Keratinocyte (primary cell): Measurements from ENCODE around the gene TTYH2. TPM values are rescaled to one million over a fixed set of nuclear protein-coding genes. Genes with fewer than 3 reads are reported as not detected.

Experiments
- DNase-seq: peaks from one replicate; pipeline ENCODE4 v3.0.0-alpha.2; 2011; ENCODE audit warnings: low read depth, missing footprints, low spot score
- FAIRE-seq: peaks from 2 replicates; lab custom pipeline; 2011; peaks lifted over from hg19 to GRCh38; lab: Jason Lieb, UNC
- H2AFZ ChIP-seq: 2 replicates; pipeline ENCODE4 v1.6.0; 2012; ENCODE audit warnings: low read length, control low read depth, inconsistent platforms; ENCODE audit not compliant: control insufficient read depth
- H3K27ac ChIP-seq: 2 replicates; pipeline ENCODE4 v1.5.1; 2011; ENCODE audit warnings: low read length; ENCODE audit not compliant: control insufficient read depth, insufficient read depth
- H3K27me3 ChIP-seq: 3 replicates; pipeline ENCODE4 v1.6.0; 2011; ENCODE audit warnings: low read length; ENCODE audit not compliant: control insufficient read depth, insufficient read depth; ENCODE audit errors: extremely low read depth
- H3K36me3 ChIP-seq, 2 experiments: 2 replicates in 1 of 2; 3 replicates in 1 of 2; pipeline ENCODE4 v1.5.1; 2011; ENCODE audit warnings: low read length in 2 of 2, mild to moderate bottlenecking in 1 of 2; ENCODE audit not compliant: control insufficient read depth in 2 of 2, insufficient read depth in 2 of 2; ENCODE audit errors: extremely low read depth in 1 of 2
- H3K4me1 ChIP-seq: 3 replicates; pipeline ENCODE4 v1.5.1; 2011; ENCODE audit warnings: low read length; ENCODE audit not compliant: control insufficient read depth, insufficient read depth; ENCODE audit errors: extremely low read depth
- H3K4me2 ChIP-seq: 3 replicates; pipeline ENCODE4 v1.6.0; 2011; ENCODE audit warnings: low read depth, low read length; ENCODE audit not compliant: control insufficient read depth, insufficient read depth; ENCODE audit errors: extremely low read depth
- H3K4me3 ChIP-seq, 3 experiments: fragments of 200-600 bp in 1 of 3; sonication (generic) in 1 of 3; 2 replicates in 2 of 3; 3 replicates in 1 of 3; pipeline ENCODE4 v1.5.1; 2011 to 2016; ENCODE audit warnings: low read length in 3 of 3, mild to moderate bottlenecking in 3 of 3, control low read depth in 2 of 3, inconsistent platforms in 1 of 3, low read depth in 1 of 3, mixed read lengths in 1 of 3, mixed run types in 1 of 3, moderate library complexity in 1 of 3; ENCODE audit not compliant: control insufficient read depth in 2 of 3, insufficient read depth in 2 of 3; ENCODE audit errors: extremely low read depth in 1 of 3
- H3K79me2 ChIP-seq: 2 replicates; pipeline ENCODE4 v1.6.0; 2012; ENCODE audit warnings: low read length; ENCODE audit not compliant: control insufficient read depth, insufficient read depth
- H3K9ac ChIP-seq: 3 replicates; pipeline ENCODE4 v1.6.0; 2011; ENCODE audit warnings: low read length; ENCODE audit not compliant: control insufficient read depth, insufficient read depth; ENCODE audit errors: extremely low read depth
- H3K9me1 ChIP-seq: 3 replicates; pipeline ENCODE4 v1.6.0; 2011; ENCODE audit warnings: low read length; ENCODE audit not compliant: control insufficient read depth, insufficient read depth; ENCODE audit errors: extremely low read depth
- H3K9me3 ChIP-seq: 2 replicates; pipeline ENCODE4 v1.5.1; 2012; ENCODE audit warnings: low read depth, low read length; ENCODE audit not compliant: control insufficient read depth
- H4K20me1 ChIP-seq: 3 replicates; pipeline ENCODE4 v1.6.0; 2011; ENCODE audit warnings: low read length; ENCODE audit not compliant: control insufficient read depth, insufficient read depth; ENCODE audit errors: extremely low read depth
- EZH2 ChIP-seq: IDR thresholded peaks from one replicate; pipeline ENCODE4 v1.6.1; 2012; ENCODE audit warnings: inconsistent platforms, mild to moderate bottlenecking, low read length, moderate library complexity
- dilution Hi-C: fragments of 300-500 bp; cut with MboI; formaldehyde crosslinking; loops from one replicate; pipeline ENCODE4 v1.7.0; 2020; ENCODE audit warnings: low sequenced_read_pairs; ENCODE audit not compliant: extremely low pct_ligation_motif_present
- polyA plus RNA-seq, 5 experiments: library from polyadenylated mRNA; depleted of rRNA in 3 of 5; stranded (reverse) in 3 of 5; stranded (forward) in 1 of 5; unstranded in 1 of 5; fragments of >200 nt; gene quantifications; 1 replicate in 1 of 5; 2 replicates in 3 of 5; 3 replicates in 1 of 5; pipeline versions ENCODE4 v1.2.1 to v1.2.3, GENCODE V29; 2011 to 2012; ENCODE audit warnings: missing spikeins in 2 of 5, low read depth in 1 of 5, low replicate concordance in 1 of 5
- TF ChIP-seq, protein P1 (sequence below), 3 experiments: IDR thresholded peaks in 1 of 3; conservative IDR thresholded peaks in 1 of 3; optimal IDR thresholded peaks in 1 of 3; 2 replicates in 2 of 3; 3 replicates in 1 of 3; pipeline versions ENCODE3 to v1.5.1; 2011; ENCODE audit warnings: low read length in 3 of 3, mild to moderate bottlenecking in 3 of 3, moderate library complexity in 2 of 3, control low read depth in 1 of 3, inconsistent platforms in 1 of 3; ENCODE audit not compliant: insufficient read depth in 2 of 3; ENCODE audit errors: extremely low read depth in 1 of 3

Gene TTYH2
- polyA plus RNA-seq, 1 donor (not counting 4 experiments of a cell fraction or from before 2014, with no cell fraction given): 3.7 TPM

DNA sequence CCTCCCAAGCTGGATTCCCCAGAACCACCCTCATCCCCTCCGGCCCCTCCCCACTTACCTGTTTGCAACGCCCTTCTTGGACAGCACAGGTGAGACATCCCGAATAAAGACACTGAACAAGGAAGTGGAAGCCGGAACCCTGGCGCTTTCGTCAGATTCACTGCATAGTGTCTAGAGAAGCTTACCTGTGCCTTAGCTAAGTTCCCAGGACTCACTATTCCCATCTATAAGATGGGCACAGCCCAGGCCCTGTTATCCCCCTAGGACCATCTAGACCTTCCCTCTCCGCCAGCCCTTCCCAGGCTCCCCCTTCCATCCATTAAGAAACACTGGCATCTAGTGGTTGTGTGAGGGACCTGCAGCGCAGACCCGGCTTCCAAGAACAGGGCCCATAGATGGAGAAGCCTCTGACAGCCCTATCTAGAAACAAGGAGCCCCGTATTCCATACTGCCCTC is 36.8 kb upstream of the TTYH2 start:
- Histone ChIP-seq H2AFZ (no peak overlapping the region), H3K27me3 (peaks cover 5% of the 10 kb centered on the region), H4K20me1 (no peaks in the 10 kb centered on the region), H3K4me2 (no peak overlapping the region), H3K27ac (no peak overlapping the region), H3K4me3 (no peak overlapping the region), H3K36me3 (no peaks in the 10 kb centered on the region), H3K9ac (no peak overlapping the region), H3K4me1 (no peaks in the 10 kb centered on the region), H3K9me1 (no peaks in the 10 kb centered on the region), H3K79me2 (no peaks in the 10 kb centered on the region), H3K9me3 (no peaks in the 10 kb centered on the region)
- dilution Hi-C loops: no loop called here
- FAIRE-seq: peak; percentile 84
- TF ChIP-seq EZH2: no peak
- TF ChIP-seq, protein P1, sequence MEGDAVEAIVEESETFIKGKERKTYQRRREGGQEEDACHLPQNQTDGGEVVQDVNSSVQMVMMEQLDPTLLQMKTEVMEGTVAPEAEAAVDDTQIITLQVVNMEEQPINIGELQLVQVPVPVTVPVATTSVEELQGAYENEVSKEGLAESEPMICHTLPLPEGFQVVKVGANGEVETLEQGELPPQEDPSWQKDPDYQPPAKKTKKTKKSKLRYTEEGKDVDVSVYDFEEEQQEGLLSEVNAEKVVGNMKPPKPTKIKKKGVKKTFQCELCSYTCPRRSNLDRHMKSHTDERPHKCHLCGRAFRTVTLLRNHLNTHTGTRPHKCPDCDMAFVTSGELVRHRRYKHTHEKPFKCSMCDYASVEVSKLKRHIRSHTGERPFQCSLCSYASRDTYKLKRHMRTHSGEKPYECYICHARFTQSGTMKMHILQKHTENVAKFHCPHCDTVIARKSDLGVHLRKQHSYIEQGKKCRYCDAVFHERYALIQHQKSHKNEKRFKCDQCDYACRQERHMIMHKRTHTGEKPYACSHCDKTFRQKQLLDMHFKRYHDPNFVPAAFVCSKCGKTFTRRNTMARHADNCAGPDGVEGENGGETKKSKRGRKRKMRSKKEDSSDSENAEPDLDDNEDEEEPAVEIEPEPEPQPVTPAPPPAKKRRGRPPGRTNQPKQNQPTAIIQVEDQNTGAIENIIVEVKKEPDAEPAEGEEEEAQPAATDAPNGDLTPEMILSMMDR (optimal IDR thresholded peaks at IDR 0.05 in 1 of 3, IDR thresholded peaks at IDR 0.05 in 1 of 3, conservative IDR thresholded peaks at IDR 0.05 in 1 of 3; ENCODE audit: extremely low read depth in 1 of 3, insufficient read depth in 2 of 3, low read length in 3 of 3): peak; percentile 80 to 91 (median 82)
- no peak for DNase-seq

DNA sequence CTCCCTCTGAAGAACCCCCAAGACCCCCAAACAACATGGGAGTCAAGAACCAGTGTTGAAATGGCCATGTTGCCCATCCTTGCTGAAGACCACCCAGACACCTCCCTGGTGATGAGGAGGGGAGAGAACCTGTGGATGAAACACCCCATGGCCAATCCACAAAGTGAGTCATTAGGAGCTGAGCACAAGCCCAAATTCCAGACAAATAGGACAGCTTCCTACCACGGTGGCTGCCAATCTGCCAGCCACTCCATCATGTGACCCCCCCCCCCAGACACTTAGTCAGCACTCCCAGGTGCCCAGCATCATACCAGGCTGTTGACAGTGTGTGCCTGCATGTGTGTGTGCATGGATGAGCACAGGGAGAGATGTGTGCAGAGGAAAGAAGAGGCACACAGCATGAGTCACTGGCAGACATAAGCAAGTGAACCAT is 36.3 kb upstream of the TTYH2 start:
- Histone ChIP-seq H4K20me1 (no peaks in the 10 kb centered on the region), H3K4me1 (no peaks in the 10 kb centered on the region), H3K4me3 (no peak overlapping the region), H3K9me1 (no peaks in the 10 kb centered on the region), H3K4me2 (no peak overlapping the region), H3K27me3 (peaks cover 5% of the 10 kb centered on the region), H3K27ac (no peak overlapping the region), H3K9ac (no peak overlapping the region), H3K36me3 (no peaks in the 10 kb centered on the region), H3K79me2 (no peaks in the 10 kb centered on the region), H3K9me3 (no peaks in the 10 kb centered on the region), H2AFZ (no peak overlapping the region)
- no peak for TF ChIP-seq EZH2
- TF ChIP-seq, protein P1 (optimal IDR thresholded peaks at IDR 0.05 in 1 of 3, IDR thresholded peaks at IDR 0.05 in 1 of 3, conservative IDR thresholded peaks at IDR 0.05 in 1 of 3; ENCODE audit: extremely low read depth in 1 of 3, insufficient read depth in 2 of 3, low read length in 3 of 3): no peak
- DNase-seq (peak; percentile 87), FAIRE-seq (peak; percentile 59)
- dilution Hi-C loops: no loop called here
